HL-60 (cell line): Measurements from ENCODE around the gene SAMD10.

Experiments
- GABPA ChIP-seq: IDR thresholded peaks from 2 replicates; pipeline ENCODE4 v1.6.1; 2012; ENCODE audit warnings: low read depth
- POLR2AphosphoS5 ChIP-seq: IDR thresholded peaks from 2 replicates; pipeline ENCODE4 v1.6.1; 2012; ENCODE audit warnings: low read depth
- REST ChIP-seq: IDR thresholded peaks from 2 replicates; pipeline ENCODE4 v1.6.1; 2012; ENCODE audit warnings: low read depth; ENCODE audit not compliant: insufficient replicate concordance
- SPI1 ChIP-seq: IDR thresholded peaks from 2 replicates; pipeline ENCODE4 v1.6.1; 2012; ENCODE audit warnings: low read depth, mild to moderate bottlenecking, borderline replicate concordance
- TF ChIP-seq, protein P1 (sequence below): IDR thresholded peaks from one replicate; pipeline ENCODE4 v1.5.1; 2011; ENCODE audit warnings: low read length, control low read depth, inconsistent platforms; ENCODE audit not compliant: insufficient read depth

DNA sequence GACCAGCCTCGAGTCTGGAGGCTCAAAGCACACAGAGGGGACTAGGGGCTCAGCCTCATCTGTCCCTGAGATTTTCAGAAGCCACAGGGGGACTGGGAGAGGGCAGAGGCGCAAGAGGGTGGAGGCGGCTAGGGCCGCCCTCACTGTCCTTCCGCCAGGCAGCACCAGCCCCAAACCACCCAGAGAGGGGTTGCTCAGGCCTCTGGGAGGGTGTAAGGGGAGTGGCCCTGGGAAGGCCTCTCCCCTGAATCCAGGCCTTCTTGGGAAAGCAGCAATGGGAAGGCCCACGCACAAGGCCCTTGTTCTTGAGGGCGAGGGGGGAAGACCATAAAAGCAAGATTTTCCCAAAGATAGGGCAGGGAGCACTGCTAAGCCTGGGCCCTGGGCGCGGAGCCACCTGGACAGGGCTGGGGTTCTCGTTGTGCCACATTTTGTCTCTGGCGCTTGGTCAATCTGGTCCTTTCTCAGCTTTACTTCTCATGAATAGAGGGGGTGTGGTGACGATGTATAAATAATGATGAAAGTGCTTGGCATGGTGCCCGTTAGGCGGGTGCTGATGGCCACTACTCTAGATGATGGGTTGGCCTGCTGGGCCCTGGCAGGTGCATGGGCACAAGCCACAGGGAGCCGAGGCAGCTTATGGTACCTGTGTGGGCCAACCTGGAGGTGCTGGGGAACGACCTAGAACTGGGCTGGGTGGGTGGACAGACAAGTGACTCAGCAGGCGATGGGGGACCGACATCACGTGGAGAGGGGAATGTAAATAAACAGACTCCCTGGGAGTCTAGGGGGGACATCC lies 4.8 kb downstream of the SAMD10 start:
- TF ChIP-seq, protein P1, sequence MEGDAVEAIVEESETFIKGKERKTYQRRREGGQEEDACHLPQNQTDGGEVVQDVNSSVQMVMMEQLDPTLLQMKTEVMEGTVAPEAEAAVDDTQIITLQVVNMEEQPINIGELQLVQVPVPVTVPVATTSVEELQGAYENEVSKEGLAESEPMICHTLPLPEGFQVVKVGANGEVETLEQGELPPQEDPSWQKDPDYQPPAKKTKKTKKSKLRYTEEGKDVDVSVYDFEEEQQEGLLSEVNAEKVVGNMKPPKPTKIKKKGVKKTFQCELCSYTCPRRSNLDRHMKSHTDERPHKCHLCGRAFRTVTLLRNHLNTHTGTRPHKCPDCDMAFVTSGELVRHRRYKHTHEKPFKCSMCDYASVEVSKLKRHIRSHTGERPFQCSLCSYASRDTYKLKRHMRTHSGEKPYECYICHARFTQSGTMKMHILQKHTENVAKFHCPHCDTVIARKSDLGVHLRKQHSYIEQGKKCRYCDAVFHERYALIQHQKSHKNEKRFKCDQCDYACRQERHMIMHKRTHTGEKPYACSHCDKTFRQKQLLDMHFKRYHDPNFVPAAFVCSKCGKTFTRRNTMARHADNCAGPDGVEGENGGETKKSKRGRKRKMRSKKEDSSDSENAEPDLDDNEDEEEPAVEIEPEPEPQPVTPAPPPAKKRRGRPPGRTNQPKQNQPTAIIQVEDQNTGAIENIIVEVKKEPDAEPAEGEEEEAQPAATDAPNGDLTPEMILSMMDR: no peak
- no peak for TF ChIP-seq POLR2AphosphoS5
- no peak for TF ChIP-seq SPI1
- TF ChIP-seq REST: no peak
- TF ChIP-seq GABPA: no peak
